Measurements from ENCODE around the gene ABTB2. TPM values are rescaled to one million over a fixed set of nuclear protein-coding genes. Genes with fewer than 3 reads are reported as not detected.

The ABTB2 gene
- total and polyA plus RNA-seq, 2 of the 8 experiments (the other 6 are each of a cell fraction or from before 2014, with no cell fraction given): 7.7 to 10.2 TPM

GRCh38 chr11:34345540-34345876 is 12.3 kb downstream of the ABTB2 start:
- Histone ChIP-seq H3K23me2 (ENCODE audit: low read depth, low read length) (no peaks in the 10 kb centered on the region), H3K79me2 (ENCODE audit: control insufficient read depth in 1 of 2, insufficient read depth in 2 of 2, low read length in 2 of 2) (peaks cover 0 to 30% of the 10 kb centered on the region in 2 experiments; a peak in 2 of 4 replicates), H3K9ac (replicated peaks in 1 of 4; ENCODE audit: extremely low read depth in 1 of 4, low read depth in 3 of 4, low read length in 3 of 4) (no peak overlapping the region), H2AK5ac (ENCODE audit: low read depth, low read length) (no peak overlapping the region), H2BK5ac (ENCODE audit: low read depth, low read length) (no peak overlapping the region), H4K20me1 (replicated peaks in 1 of 2; ENCODE audit: control insufficient read depth in 1 of 2, insufficient read depth in 2 of 2, low read length in 2 of 2) (peaks cover 0 to 2% of the 10 kb centered on the region in 2 experiments), H3K27me3 (replicated peaks in 1 of 4; ENCODE audit: control insufficient read depth in 3 of 4, extremely low read depth in 1 of 4, insufficient read depth in 3 of 4, low read length in 3 of 4) (no peaks in the 10 kb centered on the region), H3K56ac (replicated peaks; ENCODE audit: insufficient read length, low read depth, low read length) (no peak overlapping the region), H2BK20ac (ENCODE audit: low read length) (no peak overlapping the region), H3K4me2 (ENCODE audit: insufficient read depth in 1 of 2, low read depth in 2 of 2, low read length in 2 of 2) (no peak overlapping the region), H3K79me1 (ENCODE audit: low read depth, low read length) (peaks cover 3% of the 10 kb centered on the region; the same call in 1 of the 2 replicates), H3K18ac (ENCODE audit: extremely low read depth, low read length) (no peak overlapping the region), H4K8ac (ENCODE audit: extremely low read depth, insufficient read depth, low read length) (no peak overlapping the region; the same call in 1 of the 2 replicates), H3K27ac (ENCODE audit: low read depth, low read length) (no peak overlapping the region), H3K36me3 (ENCODE audit: control insufficient read depth in 2 of 4, insufficient read depth in 4 of 4, low read length in 3 of 4) (no peaks in the 10 kb centered on the region), H3K9me3 (ENCODE audit: insufficient read depth in 2 of 2, low read depth in 1 of 2, low read length in 1 of 2) (no peaks in the 10 kb centered on the region), H2BK120ac (replicated peaks; ENCODE audit: low read depth, low read length) (no peak overlapping the region), H3K4me3 (ENCODE audit: extremely low read depth in 1 of 4, insufficient read depth in 2 of 4, low read depth in 3 of 4, low read length in 4 of 4) (no peak overlapping the region), H4K5ac (ENCODE audit: insufficient read length, low read depth, low read length) (no peak overlapping the region), H3K23ac (ENCODE audit: insufficient read length) (no peak overlapping the region), H4K91ac (replicated peaks; ENCODE audit: insufficient read length, low read length) (no peak overlapping the region), H3K4me1 (replicated peaks in 1 of 4; ENCODE audit: control insufficient read depth in 3 of 4, insufficient read depth in 4 of 4, low read length in 3 of 4) (peaks cover 0 to 5% (median 2%) of the 10 kb centered on the region in 4 experiments; a peak in 2 of 7 replicates), H3K4ac (replicated peaks; ENCODE audit: insufficient read length, low read depth, low read length) (no peak overlapping the region), H3K14ac (ENCODE audit: insufficient read length) (no peak overlapping the region), H2BK12ac (ENCODE audit: low read depth, low read length) (no peak overlapping the region), H2AFZ (ENCODE audit: low read length) (no peak overlapping the region), H2BK15ac (ENCODE audit: low read length) (no peak overlapping the region)
- ChIA-PET CTCF (ENCODE audit: partially characterized antibody) (interaction anchor here (0.7 to 5.4 kb wide), 7 partner anchors 9 to 171 kb away, joined by 3 to 39 read pairs (median 4); partner anchors contain the start of gene ABTB2), POLR2A (ENCODE audit: partially characterized antibody) (interaction anchor here (0.6 to 4.2 kb wide), 2 partner anchors 12 to 291 kb away, joined by 4 to 20 read pairs; partner anchors contain the start of gene ABTB2)
- 86% methylated on average over 3 of the region's 3 CpGs; no CpG with 5 or more reads in 1 of the 2 experiments for WGBS, 2 experiments (ENCODE audit: extremely low coverage in 1 of 2, insufficient coverage in 1 of 2, insufficient read length in 1 of 2, insufficient replicate concordance in 2 of 2, low coverage in 1 of 2, low lambda C conversion rate in 2 of 2, missing lambda C conversion rate in 1 of 2)
- no peak for FAIRE-seq
- no peak for DNase-seq (ENCODE audit: low read depth in 1 of 2, low spot score in 2 of 2)
- TF ChIP-seq KDM1A (IDR thresholded peaks at IDR 0.05; ENCODE audit: borderline replicate concordance, low read length) (no peak), CBX8 (IDR thresholded peaks at IDR 0.05; ENCODE audit: borderline replicate concordance, low read depth, low read length) (no peak), JUND (IDR thresholded peaks at IDR 0.05; ENCODE audit: low read length) (no peak), POU5F1 (IDR thresholded peaks at IDR 0.05; ENCODE audit: low read depth, low read length) (no peak), TAF1 (IDR thresholded peaks at IDR 0.05; ENCODE audit: low read depth, low read length) (no peak), JUN (IDR thresholded peaks at IDR 0.05; ENCODE audit: low read depth, low read length) (no peak), BACH1 (IDR thresholded peaks at IDR 0.05; ENCODE audit: low read length) (no peak), TAF7 (optimal IDR thresholded peaks at IDR 0.05; ENCODE audit: borderline replicate concordance, low read depth, low read length) (no peak), BCL11A (IDR thresholded peaks at IDR 0.05; ENCODE audit: low read depth in 2 of 2, low read length in 2 of 2) (no peak), PHF8 (conservative IDR thresholded peaks at IDR 0.05; ENCODE audit: low read depth, low read length) (no peak), TBP (IDR thresholded peaks at IDR 0.05; ENCODE audit: low read depth, low read length) (no peak), CTBP2 (IDR thresholded peaks at IDR 0.05; ENCODE audit: borderline replicate concordance, insufficient read depth, insufficient read length, low read length) (no peak), BRCA1 (IDR thresholded peaks at IDR 0.05; ENCODE audit: low read depth, low read length) (no peak), SIX5 (IDR thresholded peaks at IDR 0.05; ENCODE audit: low read depth, low read length) (no peak)
